Activated T-helper 9 cell treated with anti-CD3 and anti-CD28 coated beads, Interleukin-2, amount 50 U/mL, for 16 hours (primary cell): ENCODE data around the gene LUZP2.
"Not testable (repeated sequence)": the region's sequence is repeated elsewhere in the genome, so short reads cannot be mapped to it uniquely, and the experiment has no call there.

ENCODE experiments used
- DNase-seq: peaks from one replicate; pipeline ENCODE4 v3.0.0-alpha.2; 2020; ENCODE audit warnings: low read depth

LUZP2 gene

DNA sequence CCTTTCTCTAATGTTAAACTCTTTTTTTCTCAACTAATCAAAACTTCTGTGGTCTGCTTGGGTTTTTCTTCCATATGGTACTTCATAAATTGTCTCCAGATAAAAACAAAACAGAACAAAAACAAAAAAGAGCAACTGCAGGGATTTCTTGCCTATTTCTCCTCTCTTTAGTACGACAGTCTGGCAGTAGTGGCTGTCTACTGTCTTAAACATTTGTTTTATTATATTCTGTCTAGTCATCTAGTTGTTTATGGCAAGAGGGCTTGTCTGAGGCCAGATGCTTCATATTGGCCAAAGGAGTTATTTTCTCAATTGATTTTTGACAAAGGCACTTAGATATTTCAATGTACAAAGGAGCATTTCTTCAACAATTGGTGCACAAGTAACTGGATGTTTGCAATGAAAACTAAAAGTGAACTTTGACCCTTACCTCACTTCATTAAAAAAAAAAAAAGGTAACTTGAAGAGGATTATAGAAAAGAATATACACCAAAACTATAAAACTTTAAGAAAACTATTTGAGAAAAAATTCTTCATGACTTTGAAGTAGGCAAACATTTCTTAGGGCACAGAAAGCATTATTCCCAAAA is 404.2 kb downstream of the LUZP2 start:
- DNase-seq = no peak

DNA sequence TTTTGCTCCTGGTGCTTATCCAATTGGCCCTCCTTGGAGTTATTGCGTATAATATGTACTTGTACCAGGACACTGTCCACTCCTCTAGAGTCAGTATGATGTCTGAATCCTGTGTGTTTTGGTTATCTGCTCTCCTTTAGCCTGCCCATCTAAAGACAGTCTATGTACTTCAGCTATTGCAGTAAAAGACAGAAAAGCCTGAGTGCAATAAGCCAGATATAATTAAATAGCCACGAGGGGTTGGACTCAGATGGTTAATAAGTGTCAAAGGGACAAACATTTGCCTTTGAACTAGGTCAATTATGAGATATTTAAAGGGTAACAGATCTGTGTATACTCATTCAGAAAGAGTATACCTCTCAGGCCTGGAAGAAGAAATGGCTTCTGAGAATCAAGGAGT is 406.7 kb downstream of the LUZP2 start:
- no peak for DNase-seq

DNA sequence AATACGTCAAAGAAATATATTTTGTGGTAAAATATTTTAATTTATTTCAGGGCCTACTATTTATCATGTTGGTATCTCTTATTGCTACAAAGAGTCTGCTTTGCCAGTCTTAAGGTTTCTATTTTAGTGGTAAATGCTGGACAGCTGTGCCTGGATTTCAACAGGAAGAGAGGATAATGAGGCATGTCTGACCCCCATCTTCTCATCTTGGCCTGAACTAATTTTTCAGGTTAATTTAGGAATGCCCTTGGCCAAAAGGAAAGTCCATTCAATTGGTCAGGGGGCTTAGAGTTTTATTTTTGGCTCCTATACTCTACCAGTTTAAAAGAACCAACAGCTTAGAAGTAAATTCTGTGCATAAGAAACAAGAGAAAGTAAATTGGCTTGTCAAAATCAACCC is 428.2 kb downstream of the LUZP2 start:
- DNase-seq = no peak

DNA sequence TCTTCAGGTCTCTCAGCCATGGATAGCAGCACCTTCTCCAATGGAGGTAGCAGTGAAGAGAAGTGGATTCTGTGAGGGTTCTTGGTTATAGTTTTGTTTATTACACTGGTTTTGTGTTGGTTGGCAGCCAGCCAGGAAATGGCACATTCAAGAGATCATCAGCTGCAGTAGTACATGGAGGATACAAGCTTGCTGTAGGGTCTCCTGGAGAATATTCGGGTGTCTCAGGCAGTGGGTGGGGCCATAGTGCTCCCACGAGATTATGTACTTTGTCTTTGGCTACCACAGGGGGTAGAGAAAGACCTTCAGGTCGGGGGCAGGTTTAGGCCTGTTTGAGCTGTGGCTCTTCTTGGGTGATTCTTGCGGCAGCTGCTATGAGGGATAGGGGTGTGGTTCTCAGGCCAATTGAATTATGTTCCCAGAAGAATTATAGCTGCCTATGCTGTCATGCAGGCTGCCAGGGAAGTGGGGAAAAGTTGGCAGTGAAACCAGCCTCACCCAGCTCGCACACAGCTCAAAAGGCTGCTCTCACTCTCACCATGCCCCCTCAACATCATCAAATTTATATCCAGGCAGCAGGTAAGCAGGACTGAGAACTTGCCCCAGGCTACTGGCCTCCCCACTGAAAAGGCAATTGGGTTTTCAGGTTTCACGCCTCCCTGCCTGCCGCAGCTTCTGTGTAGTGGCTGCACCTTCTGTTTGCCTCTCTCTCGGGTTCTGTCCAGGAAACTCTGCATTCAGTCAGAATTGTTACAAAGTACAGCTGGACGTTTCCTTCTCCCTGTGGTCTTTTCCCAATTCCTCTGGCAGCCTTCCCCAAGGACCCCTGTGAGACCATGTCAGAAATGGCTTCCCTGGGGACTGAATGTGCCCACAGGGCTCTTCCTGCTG is 435.5 kb downstream of the LUZP2 start:
- no peak for DNase-seq

DNA sequence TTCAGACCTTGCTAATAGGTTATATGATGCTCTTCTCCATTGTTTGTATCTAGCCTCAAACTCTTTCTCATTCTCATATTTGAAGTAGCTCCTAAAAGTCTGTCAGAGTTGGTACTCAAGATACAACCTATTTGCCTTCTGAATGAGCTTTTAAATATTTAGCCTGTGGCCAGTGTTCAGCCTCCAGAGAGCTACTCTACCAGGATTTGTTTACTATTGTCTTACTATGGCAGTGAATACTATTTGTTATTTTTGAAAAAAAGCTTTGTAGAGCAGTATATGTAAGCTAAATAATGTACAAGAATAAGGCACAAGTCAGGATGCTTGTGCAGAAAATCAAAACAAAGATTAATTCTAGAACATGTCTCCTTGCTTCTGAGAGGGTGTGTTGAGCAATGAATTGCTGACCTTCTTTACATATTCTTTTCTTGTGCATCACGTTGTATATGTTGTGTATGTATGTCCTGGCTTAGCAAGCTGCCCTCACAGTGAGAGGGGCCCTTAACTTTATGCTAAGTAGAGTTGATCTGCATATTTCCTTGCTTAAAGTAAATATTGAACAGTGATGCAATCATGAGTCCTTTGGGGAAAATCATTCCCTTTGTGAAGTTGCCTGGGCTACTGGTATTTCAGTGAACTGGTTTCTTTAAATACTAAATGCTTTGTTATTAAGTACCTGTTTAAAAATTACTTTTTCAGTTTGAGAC is 438.0 kb downstream of the LUZP2 start:
- no peak for DNase-seq

DNA sequence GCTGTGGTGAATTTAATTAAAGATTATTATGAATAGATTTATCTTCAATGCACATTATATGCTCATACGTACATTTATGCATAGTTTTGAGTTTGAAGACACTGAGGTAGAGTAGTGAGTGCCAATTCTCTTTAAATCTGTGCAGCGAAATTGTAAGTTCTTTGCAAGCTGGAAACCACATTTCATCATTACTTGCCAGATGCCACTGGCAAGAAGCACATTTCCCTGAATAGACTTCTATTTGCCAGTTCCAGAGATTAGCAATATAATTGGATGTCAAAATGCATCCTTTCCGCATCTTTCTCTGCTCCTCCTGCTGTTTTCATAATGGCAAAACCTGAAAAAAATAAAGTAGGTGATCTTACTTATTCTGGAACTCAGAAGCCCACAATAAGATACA is 448.0 kb downstream of the LUZP2 start:
- DNase-seq = no peak

DNA sequence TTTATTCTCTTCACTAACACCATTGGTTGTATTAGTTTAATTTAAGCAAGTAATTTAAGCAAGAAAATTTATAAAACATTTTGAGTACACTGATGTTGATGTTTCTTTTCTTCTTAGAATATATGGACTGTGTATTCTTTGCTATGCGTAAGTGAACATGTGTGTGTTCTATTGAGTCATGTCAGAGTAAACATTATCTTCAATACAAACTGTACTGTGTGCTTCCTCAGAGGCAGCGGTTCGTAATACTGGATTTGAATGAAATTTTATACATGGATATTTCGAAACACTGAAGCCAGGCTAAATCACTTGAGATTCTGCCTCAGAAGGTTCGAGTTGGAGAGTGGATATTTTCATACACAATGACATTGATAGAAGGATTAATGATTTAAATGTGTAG is 452.6 kb downstream of the LUZP2 start:
- no peak for DNase-seq

DNA sequence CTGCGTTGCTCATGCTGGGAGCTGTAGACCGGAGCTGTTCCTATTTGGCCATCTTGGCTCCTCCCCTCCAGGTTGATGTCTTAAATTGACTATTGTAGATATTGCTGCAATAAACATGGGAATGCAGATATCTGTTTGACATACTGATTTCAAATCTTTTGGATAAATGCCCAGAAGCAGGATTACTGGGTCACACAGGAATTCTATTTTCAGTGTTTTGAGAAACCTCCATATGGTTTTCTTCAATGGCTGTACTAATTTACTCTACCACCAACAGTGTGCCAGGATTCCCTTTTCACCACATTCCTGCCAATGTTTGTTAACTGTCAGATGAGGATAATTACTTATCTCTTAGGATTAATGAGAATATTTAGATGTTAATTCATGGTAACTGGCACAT is 467.0 kb downstream of the LUZP2 start:
- DNase-seq = no peak

DNA sequence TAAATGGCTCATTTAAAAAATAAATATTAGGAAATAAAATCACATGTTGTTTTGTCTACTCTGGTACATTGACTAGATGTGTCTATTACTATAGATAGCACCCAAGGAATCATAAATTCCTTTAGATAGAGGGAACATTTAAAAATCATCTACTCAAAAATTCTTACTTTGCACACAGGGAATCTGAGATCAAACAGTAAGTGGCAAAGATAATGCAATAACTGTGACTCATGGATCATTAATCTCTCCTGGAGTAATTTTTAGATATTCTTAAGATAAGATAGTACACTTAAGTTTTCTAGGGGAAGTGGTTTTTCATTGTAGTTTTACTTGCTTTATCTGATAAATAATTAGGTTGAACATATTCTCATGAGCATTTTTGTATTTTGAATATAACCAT is 468.9 kb downstream of the LUZP2 start:
- no peak for DNase-seq

DNA sequence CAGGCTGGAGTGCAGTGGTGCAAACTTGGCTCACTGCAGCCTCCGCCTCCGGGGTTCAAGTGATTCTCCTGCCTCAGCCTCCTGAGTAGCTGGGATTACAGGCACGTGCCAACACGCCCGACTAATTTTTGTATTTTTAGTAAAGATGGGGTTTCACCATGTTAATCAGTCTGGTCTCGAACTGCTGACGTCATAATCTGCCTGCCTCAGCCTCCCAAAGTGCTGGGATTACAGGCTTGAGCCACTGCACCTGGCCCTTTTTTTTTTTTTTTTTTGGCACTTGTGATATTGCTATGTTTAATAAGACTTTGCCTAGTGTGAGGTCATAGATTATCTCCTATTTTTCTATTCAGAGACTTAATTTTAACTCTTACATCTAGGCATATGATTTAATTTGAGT is 497.1 kb downstream of the LUZP2 start:
- not testable (repeated sequence) for DNase-seq

DNA sequence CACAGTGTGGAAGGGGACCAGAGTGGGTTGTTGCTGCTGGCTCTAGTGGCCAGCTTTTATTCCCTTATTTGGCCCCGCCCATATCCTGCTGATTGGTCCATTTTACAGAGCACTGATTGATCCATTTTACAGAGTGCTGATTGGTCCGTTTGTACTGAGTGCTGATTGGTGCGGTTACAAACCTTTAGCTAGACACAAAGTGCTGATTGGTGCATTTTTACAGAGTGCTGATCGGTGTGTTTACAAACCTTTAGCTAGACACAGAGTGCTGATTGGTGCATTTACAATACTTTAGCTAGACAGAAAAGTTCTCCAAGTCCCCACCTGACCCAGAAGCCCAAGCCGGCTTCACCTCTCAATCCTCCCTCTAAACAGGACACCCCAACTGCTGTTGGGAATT is 503.1 kb downstream of the LUZP2 start:
- DNase-seq = not testable (repeated sequence)

DNA sequence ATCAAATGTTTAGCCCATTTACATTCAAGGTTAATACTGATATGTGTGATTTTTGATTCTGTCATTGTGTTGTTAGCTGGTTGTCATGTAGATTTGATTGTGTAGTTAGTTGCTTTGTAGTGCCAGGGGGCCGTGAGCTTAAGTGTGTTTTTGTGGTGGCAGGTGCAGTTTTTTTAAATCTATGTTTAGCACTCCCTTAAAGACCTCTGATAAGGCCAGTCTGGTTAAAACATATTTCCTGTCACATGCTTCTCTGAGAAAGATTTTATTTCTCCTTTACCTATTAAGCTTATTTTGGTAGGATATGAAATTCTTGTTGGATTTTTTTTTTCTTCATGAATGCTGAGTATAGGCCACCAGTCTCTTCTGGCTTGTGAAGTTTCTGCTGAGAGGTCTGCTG is 540.6 kb downstream of the LUZP2 start:
- no peak for DNase-seq

DNA sequence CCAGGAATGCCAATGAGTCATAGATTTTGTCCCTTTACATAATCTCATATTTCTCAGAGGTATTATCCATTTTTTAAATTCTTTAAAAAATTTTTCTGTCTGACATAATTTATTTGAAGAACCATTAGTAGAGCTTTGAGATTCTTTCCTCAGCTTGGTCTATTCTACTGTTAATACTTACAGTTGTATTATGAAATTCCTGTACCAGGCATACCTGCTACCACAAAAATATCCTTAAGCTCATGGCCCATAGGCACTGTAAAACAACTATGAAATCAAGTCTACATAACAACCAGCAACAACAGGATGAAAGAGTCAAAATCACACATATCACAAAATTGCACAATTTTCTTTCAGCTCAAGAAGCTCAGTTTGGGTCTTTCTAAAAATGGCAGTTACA is 541.3 kb downstream of the LUZP2 start:
- DNase-seq = no peak

DNA sequence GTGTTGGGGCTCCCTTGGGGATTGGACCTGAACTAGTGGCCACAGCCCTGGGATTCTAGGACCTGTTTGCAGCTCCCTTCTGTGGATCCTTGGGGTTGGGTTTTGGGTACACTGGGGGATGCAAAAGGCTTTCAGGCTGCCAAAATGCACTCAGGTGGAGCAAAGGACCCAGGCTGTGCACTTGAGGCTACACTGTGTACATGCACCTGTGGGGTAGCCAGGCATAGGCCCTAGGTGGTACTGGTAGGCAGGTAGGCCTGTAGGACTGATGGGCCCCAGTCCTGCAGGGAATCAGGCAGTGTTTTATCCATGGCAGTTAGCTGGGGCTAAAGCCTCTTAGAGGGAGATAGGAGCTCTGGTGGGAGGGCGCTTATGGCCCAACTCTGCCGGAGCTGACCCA is 542.3 kb downstream of the LUZP2 start:
- no peak for DNase-seq

DNA sequence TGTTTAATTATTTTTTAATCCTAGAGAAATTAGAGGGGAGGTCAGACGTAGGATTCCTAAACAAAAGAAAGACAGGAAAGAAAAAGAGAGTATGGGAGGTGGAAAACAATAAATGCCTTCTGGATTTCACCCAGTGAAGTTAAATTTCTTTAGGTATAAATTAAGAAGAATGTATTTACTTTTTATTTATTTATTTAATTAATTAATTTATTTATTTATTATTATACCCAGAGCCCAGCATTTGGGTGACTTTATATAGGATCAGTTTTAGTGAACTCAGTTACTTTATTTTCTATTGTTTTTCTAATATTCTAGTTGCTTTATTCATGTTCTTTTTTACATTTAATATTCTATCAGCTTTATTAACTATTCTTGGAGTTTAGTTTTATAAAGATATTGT is 551.8 kb downstream of the LUZP2 start:
- DNase-seq = no peak

DNA sequence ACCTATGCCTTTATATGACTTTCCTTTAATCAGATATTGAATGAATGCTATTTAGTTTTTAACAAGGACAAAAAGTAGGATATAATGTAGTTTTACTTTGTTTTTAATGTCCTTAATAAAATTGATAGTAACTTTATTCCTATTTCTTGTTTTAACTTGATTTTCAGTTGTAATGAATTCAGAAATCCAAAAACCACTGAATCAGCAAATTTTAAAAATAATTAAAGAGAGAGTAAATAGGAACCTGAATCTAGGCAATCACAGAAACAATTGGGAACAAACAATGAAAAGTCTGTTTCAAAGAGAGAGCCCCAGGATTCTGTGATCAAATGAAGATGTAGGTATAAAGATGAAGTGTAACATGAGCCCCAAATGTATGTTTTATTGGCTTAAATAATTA is 556.0 kb downstream of the LUZP2 start:
- no peak for DNase-seq

DNA sequence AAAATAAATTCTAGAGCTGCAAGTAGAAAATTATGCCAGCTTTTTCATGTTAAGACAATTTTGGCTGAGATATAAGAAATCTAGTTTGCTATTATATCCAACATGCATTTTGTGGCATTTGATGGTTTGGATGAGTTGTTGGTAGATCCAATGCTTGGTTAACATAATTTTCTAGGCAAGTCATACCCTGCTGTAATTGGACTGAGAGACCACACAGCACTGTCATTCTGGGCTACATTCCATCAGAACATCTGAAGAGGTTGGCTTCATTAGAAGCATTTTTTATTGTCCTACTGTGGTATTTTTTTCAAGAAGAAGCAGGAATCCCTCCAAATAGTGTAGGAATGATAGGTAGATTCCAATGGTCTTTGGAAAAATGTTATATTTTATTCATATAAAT is 561.0 kb downstream of the LUZP2 start:
- DNase-seq = no peak

DNA sequence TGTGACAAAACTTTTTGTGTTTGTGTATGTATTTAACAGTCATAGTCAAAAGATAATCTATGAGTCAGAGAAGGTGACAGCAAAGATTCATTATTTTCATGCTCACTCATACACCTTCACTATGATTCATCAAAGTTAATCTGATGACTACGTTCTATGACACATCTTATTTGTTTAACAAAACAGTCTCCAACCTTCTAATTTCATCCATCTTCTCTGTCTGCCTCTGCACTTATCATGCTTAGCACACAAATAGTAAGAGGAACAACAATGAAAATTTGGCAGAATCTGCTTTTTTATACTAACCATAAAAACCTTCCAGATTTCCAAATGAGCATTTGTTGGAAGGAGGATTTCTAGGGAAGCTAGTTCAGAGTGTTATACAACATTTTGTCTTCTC is 568.9 kb downstream of the LUZP2 start:
- no peak for DNase-seq

DNA sequence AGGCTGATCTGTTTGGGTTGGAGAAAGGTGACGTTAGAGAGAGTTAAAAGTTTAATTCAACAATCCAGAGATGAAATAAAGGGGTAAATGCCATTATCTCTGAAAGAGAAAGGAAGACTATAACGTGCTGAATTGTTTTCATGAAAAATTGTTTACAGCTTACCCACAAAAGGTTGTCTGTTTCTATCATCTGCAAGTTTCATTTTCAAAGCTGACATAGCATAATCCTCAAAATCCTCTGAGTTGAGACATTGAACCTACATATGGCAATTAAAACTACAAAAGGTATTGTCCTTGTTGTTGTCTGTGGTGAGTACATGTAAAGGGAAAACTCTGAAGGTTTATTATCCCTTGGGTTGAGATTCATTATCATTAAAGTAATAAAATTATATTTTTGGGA is 569.9 kb downstream of the LUZP2 start:
- no peak for DNase-seq

DNA sequence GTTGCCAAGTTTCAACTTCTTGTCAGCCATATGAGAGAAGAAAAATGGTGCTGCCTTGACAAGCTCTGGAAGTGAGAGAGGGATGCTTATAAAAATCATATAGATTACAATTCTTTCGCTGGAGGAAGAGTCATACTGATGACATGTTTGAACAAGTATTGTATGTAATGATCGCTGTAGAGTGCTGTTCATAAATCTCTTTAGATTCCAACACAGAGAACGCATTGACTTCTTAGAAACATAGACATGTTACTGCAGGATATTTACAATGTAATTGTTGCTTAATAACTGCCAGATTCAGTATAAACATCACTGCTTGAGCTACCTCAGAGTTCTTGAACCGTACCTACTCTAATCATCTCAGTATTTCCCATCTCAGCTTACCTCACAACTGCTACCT is 571.6 kb downstream of the LUZP2 start:
- DNase-seq = no peak

DNA sequence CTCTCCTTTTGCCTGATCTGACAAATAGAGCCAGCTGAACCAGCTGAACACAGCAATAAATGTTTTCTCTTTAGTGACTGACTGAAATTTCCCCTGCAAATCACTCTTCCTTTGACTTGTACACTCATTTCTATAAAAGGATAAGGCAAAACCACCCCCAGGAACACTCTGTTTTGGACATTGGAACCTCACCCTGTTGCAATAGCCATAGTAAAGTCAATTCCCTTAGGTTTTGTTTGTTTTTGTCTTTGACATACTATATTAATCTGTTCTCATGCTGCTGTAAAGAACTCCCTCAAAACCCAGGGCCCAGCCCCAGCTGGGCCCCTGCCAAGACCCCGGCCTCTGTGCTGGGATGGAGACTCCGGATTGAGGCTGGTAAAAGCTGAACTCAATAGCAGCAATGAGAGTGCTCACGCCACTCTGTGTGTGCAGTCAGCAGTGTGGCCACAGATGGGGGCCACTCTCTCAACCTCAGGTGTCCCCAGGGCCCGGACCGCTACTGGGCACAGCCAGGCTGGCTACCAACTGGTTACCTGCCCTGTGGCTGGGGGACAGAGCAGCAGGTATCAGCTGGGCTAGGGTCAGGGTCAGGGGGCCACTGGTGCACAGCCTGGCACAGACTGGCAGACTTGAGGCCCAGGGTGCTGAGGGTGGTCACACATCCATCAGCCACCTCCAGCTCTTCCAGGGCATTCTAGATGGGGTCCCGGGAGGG is 597.4 kb downstream of the LUZP2 start:
- no peak for DNase-seq

DNA sequence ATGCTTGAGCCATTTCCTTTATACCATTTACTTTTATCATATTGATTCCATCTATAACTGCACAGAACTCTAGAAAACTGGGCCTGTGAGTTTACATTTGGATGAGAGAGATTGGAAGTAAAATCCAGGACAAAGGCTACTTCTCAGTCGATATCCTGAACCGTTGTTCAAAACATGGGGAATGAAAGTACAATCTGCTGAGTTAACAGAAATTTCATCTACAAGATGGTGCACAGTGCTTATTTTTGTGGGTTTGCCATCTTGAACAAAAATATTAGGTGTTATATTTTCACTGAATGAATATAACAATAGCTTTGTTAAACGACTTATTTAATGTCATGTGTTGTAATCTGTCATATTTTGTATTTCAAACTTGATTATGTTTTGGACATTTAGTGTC is 622.6 kb downstream of the LUZP2 start:
- DNase-seq = no peak
